ENCODE measurements around the gene REX1BD. TPM values are rescaled to one million over a fixed set of nuclear protein-coding genes. Genes with fewer than 3 reads are reported as not detected.

Gene REX1BD
- total and polyA plus RNA-seq, 2 donors (not counting 1 experiment from before 2014, with no cell fraction given), result 90.9 to 164 TPM

DNA sequence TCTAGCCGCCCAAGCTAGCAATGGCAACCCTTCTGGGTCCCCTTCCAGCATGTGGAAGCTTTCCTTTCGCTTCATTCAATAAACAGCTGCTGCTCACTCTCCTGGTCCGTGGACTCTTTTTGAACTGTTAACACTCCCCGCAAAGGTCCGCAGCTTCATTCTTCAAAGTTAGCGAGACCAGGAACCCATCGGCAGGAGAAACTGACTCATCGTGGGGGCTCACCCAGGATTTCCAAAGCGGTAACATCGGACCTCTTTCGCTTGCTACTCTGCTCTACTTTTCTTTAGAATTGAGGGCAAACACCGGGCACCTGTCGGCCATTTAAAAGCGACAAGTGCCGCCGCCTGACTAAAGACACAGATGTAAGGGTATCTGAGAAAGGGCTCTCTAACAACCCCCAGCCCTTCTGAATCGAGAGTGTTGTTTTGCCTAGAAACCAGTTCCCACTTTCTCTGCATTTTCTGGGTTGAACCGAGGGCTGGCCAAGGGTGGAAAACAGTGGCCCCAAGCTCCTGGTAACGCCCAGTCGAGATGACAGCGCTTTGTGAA, 11.2 kb upstream of the REX1BD start:
- Histone ChIP-seq H3K27me3 (replicated peaks in 1 of 4; ENCODE audit: control extremely low read depth in 1 of 4, control insufficient read depth in 3 of 4, insufficient read depth in 4 of 4, low read length in 3 of 4) (no peaks in the 10 kb centered on the region), H3K79me2 (ENCODE audit: control insufficient read depth, insufficient read depth, low read length) (peaks cover 11% of the 10 kb centered on the region), H3K4me3 (ENCODE audit: control extremely low read depth in 1 of 5, extremely low read depth in 1 of 5, insufficient read depth in 1 of 5, low read depth in 2 of 5, low read length in 4 of 5) (no peak overlapping the region), H3K36me3 (replicated peaks in 1 of 2; ENCODE audit: control extremely low read depth in 1 of 2, control insufficient read depth in 1 of 2, extremely low read depth in 1 of 2, insufficient read depth in 2 of 2, low read length in 1 of 2) (peaks cover 0 to 42% of the 10 kb centered on the region in 2 experiments), H3K9me3 (ENCODE audit: control extremely low read depth in 1 of 3, control insufficient read depth in 2 of 3, insufficient read depth in 1 of 3, low read length in 2 of 3) (no peaks in the 10 kb centered on the region), H2AFZ (ENCODE audit: insufficient read depth, low read depth, low read length, poor library complexity, severe bottlenecking) (no peak overlapping the region), H3K4me1 (ENCODE audit: control insufficient read depth in 2 of 2, insufficient read depth in 2 of 2, low read length in 2 of 2) (peaks cover 8 to 13% of the 10 kb centered on the region in 2 donors), H3K9ac (ENCODE audit: low read length) (no peak overlapping the region), H4K20me1 (ENCODE audit: control insufficient read depth, insufficient read depth, low read length, poor library complexity, severe bottlenecking) (peaks cover 21% of the 10 kb centered on the region), H3K4me2 (replicated peaks; ENCODE audit: low read depth, low read length, poor library complexity, severe bottlenecking) (no peak overlapping the region), H3K27ac (ENCODE audit: low read length in 2 of 2) (no peak overlapping the region)
- Mint-ChIP-seq H3K27me3 (no peaks in the 10 kb centered on the region), H3K4me3 (no peak overlapping the region), H3K4me1 (peaks cover 9% of the 10 kb centered on the region), H3K9me3 (ENCODE audit: insufficient read depth) (no peaks in the 10 kb centered on the region), H3K27ac (no peak overlapping the region)
- ATAC-seq (ENCODE audit: low read depth) (no peak), DNase-seq (no peak)
- TF ChIP-seq, protein P1, sequence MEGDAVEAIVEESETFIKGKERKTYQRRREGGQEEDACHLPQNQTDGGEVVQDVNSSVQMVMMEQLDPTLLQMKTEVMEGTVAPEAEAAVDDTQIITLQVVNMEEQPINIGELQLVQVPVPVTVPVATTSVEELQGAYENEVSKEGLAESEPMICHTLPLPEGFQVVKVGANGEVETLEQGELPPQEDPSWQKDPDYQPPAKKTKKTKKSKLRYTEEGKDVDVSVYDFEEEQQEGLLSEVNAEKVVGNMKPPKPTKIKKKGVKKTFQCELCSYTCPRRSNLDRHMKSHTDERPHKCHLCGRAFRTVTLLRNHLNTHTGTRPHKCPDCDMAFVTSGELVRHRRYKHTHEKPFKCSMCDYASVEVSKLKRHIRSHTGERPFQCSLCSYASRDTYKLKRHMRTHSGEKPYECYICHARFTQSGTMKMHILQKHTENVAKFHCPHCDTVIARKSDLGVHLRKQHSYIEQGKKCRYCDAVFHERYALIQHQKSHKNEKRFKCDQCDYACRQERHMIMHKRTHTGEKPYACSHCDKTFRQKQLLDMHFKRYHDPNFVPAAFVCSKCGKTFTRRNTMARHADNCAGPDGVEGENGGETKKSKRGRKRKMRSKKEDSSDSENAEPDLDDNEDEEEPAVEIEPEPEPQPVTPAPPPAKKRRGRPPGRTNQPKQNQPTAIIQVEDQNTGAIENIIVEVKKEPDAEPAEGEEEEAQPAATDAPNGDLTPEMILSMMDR (IDR thresholded peaks at IDR 0.05), result no peak
- no peak for TF ChIP-seq EZH2 (IDR thresholded peaks at IDR 0.05; ENCODE audit: borderline replicate concordance, insufficient read depth, low read depth, low read length, poor library complexity, severe bottlenecking)
- 93% methylated on average over 21 of the region's 21 CpGs for WGBS (ENCODE audit: insufficient coverage)
- POLR2A ChIA-PET, result interaction anchor here (0.6 kb wide), 1 partner anchor 581 kb away, joined by 4 read pairs; no protein-coding TSS in a partner anchor
- CTCF ChIA-PET, result interaction anchor here (0.7 kb wide), 1 partner anchor 12 kb away, joined by 4 read pairs; the partner anchor contains the start of gene REX1BD
- intact Hi-C loops (cut with micrococcal nuclease), result no loop called here

DNA sequence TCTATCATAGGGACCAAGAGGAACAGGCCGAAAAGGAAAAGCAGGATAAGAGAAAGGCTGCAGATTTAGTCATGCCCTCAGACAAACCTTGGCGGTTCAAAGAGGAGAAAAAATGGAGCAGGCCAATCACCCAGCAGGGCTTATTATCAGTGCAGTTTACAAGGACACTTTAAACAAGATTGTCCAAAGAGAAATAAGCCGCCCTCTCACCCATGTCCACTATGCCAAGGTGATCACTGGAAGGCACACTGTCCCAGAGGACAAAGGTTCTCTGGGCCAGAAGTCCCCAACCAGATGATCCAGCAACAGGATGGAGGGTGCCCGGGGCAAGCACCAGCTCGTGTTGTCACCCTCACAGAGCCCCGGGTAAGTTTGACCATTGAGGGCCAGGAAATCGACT, 8.3 kb upstream of the REX1BD start:
- H3K79me2 ChIP-seq (ENCODE audit: control insufficient read depth, insufficient read depth, low read length), result no peaks in the 10 kb centered on the region
- peaks cover 0 to under 1% of the 10 kb centered on the region in 2 donors for H3K4me1 ChIP-seq (ENCODE audit: control insufficient read depth in 2 of 2, insufficient read depth in 2 of 2, low read length in 2 of 2)
- TF ChIP-seq, protein P1 (IDR thresholded peaks at IDR 0.05), result no peak
- TF ChIP-seq EZH2 (IDR thresholded peaks at IDR 0.05; ENCODE audit: borderline replicate concordance, insufficient read depth, low read depth, low read length, poor library complexity, severe bottlenecking), result no peak
- H3K4me2 ChIP-seq (replicated peaks; ENCODE audit: low read depth, low read length, poor library complexity, severe bottlenecking), result no peak overlapping the region
- H3K9me3 Mint-ChIP-seq (ENCODE audit: insufficient read depth), result no peaks in the 10 kb centered on the region
- no peak overlapping the region for H3K9ac ChIP-seq (ENCODE audit: low read length)
- H3K27ac ChIP-seq (ENCODE audit: low read length in 2 of 2), result no peak overlapping the region
- no peaks in the 10 kb centered on the region for H3K27me3 Mint-ChIP-seq
- DNase-seq (no peak), ATAC-seq (ENCODE audit: low read depth) (no peak)
- H3K4me3 ChIP-seq (ENCODE audit: control extremely low read depth in 1 of 5, extremely low read depth in 1 of 5, insufficient read depth in 1 of 5, low read depth in 2 of 5, low read length in 4 of 5), result no peak overlapping the region
- H3K36me3 ChIP-seq (replicated peaks in 1 of 2; ENCODE audit: control extremely low read depth in 1 of 2, control insufficient read depth in 1 of 2, extremely low read depth in 1 of 2, insufficient read depth in 2 of 2, low read length in 1 of 2), result peaks cover 0 to 23% of the 10 kb centered on the region in 2 experiments
- no peaks in the 10 kb centered on the region for H3K9me3 ChIP-seq (ENCODE audit: control extremely low read depth in 1 of 3, control insufficient read depth in 2 of 3, insufficient read depth in 1 of 3, low read length in 2 of 3)
- ChIA-PET POLR2A (no interaction called here), CTCF (interaction anchor here (1.2 to 1.4 kb wide), 3 partner anchors 9 to 60 kb away, joined by 3 to 7 read pairs (median 4); partner anchors contain the start of gene REX1BD)
- no peaks in the 10 kb centered on the region for H3K4me1 Mint-ChIP-seq
- peaks cover 5% of the 10 kb centered on the region for H4K20me1 ChIP-seq (ENCODE audit: control insufficient read depth, insufficient read depth, low read length, poor library complexity, severe bottlenecking)
- intact Hi-C loops (cut with micrococcal nuclease), result no loop called here
- H2AFZ ChIP-seq (ENCODE audit: insufficient read depth, low read depth, low read length, poor library complexity, severe bottlenecking), result no peak overlapping the region
- no peaks in the 10 kb centered on the region for H3K27me3 ChIP-seq (replicated peaks in 1 of 4; ENCODE audit: control extremely low read depth in 1 of 4, control insufficient read depth in 3 of 4, insufficient read depth in 4 of 4, low read length in 3 of 4)
- no peak overlapping the region for H3K4me3 Mint-ChIP-seq
- WGBS (ENCODE audit: insufficient coverage), result 85% methylated on average over 7 of the region's 7 CpGs
- H3K27ac Mint-ChIP-seq, result no peak overlapping the region

Measured in B cell (primary cell).